AG08396 (cell line): ENCODE data around the gene MFNG.

Source experiments
- DNase-seq: peaks from one replicate; pipeline ENCODE4 v3.0.0; 2012; ENCODE audit warnings: low spot score, mixed read lengths

Gene MFNG

GRCh38 chr22:37493979-37494378 lies 7.8 kb upstream of the MFNG start:
- no peak for DNase-seq

GRCh38 chr22:37492428-37493344 lies 6.5 kb upstream of the MFNG start:
- peak; percentile 75 for DNase-seq

DNA sequence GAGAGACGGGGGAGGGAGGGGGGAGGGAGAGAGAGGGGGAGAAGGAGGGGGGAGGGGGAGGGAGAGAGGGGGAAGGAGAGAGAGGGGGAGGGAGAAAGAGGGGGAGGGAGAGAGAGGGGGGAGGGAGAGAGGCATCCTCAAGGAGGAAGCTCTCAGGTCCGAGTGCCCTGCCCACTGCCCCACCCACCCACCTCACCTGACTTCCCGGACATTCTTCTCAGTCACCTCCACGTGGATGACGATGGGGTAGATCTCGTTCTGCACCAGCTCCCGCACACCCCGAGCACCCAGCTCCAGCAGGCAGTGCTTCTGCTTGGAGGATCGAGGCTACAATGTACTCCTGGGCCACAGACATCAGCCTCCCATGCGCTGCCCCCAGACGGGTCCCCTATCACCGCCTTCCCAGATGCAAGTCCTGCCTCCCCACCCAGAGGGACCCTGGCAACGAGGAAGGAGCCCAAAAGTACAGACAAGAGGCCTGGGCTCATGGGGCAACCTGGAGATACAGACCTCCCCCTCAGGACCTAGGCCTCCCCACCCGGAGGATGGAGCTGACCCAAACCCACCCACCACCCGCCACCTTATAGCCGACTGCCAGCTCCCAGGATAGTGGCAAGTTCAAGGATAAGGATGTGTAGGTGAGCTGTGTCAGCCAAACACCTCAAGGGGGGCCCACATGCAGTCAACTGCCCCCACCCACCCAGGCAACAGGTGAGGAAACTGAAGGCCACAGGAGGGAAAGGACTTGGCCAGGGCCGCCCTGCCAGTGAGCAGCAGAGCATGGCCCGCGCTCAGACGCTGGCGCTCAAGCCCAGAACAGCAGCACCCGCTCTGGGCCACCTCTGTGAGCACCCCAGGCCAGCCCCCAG lies 5.6 kb upstream of the MFNG start:
- no peak for DNase-seq

DNA sequence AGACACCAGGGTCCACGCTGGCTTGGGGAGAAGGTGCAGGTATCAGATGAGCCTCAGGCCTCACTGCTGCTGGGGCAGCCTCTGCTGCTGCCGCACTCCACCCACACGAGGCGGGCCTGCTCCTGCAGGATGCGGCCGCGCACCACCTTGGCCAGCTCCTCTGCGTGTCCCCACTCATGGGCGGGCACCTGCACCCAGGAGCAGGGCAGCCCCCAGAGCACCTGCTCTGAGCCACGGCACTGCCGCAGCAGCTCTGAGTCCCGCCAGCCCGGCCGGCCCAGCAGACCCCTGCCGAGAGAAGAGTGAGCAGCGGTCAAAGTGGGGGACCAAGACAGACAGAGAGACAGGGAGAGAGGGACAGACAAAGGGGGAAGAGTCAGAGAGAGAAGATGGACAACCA lies 4.9 kb upstream of the MFNG start:
- DNase-seq, result no peak

GRCh38 chr22:37489983-37490382 lies 3.8 kb upstream of the MFNG start:
- no peak for DNase-seq

- DNase-seq, result no peak
Measured at GRCh38 chr22:37488337-37489135, 2.4 kb upstream of the MFNG start.

GRCh38 chr22:37487571-37487970 lies 1.4 kb upstream of the MFNG start:
- no peak for DNase-seq

- DNase-seq, result no peak
Measured at GRCh38 chr22:37487129-37487528, 945 bp upstream of the MFNG start.

DNA sequence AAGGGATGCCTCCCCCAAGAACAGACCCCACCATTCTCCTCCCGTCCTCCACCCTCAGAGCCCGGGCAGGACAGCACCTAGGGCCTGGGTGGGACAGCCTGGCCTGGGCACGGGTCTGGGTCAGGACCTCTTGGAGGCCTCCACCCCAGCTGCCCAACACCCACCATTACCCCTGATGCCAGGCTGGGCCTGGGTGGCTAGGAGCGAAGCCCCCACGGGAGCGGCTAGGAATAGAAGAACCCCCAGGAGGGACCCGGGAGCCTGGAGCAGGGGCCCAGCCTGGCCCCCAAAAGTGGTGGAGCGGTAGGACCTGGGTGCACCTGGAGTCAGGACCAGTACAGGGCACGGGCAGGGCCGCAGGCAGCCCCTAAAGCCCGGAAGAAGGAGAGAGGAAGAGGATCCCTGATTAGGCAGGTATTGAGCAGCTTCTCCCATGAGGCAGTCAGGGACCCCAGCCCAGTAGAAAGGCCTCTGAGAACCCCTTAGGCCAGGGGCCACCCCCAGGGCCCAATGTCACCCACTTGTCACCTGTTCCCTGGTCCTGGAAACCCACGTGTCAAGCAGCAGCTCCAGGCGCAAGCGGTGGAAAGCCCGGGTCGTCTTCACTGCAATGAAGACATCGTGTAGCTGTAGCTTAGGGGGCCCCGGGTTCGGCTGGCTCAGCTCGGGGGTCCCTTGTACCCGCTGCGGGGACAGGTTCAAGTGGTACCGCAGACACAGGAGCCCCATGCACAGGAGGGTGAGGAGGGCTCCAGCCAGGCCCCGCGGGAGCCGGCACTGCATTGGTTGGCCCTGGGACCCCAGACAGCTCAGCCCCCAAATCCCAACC lies 575 bp downstream of the MFNG start:
- no peak for DNase-seq

GRCh38 chr22:37484480-37485394 lies 1.4 kb downstream of the MFNG start:
- DNase-seq, result no peak

DNA sequence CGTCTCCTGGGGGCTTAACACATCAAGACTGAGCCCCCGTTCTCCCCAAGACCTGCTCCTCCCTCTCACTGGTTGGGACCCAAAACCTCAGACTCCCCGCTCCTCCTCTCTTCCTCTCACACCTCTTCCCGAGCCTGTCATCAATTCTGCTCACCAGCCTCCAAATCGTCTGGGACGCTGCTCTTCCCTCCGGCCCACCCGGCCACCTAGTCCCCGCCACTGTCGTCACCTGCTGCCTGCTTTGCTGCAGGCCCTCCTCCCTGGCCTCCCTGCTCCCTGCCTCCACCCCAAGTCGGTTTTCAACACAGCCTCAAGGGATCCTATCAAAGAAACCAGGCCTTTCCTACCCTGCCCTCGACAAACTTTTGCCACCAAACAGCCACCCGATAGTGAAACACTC lies 3.1 kb downstream of the MFNG start:
- no peak for DNase-seq

- no peak for DNase-seq
Measured at GRCh38 chr22:37482244-37482643, 3.9 kb downstream of the MFNG start.

DNA sequence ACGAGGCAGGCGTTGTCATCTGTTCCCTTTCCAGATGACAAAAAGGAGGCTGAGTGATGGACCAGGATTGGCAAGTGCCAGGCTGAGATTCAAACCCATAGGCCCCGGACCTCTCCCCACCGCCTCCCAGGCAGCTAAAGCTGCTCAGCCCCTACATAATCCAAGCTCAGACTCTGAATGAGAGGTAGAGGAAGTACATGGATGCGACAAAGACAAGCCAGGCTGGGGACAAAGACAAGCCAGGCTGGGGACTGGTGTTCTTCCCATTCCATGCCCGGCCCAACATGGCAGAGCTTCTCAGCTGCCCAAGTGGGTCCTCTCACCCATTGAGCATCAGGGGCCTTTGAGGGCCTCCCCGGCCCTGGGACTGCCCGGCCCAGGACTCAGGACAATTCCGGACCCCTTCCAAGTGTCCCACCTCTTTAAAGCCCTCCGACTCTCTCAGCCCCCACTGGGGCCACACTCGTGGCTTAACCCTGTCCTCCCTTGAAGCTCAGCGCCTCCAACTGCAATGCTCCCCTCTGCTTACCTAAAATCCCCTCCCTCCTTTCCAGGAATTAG lies 4.8 kb downstream of the MFNG start:
- DNase-seq, result no peak

DNA sequence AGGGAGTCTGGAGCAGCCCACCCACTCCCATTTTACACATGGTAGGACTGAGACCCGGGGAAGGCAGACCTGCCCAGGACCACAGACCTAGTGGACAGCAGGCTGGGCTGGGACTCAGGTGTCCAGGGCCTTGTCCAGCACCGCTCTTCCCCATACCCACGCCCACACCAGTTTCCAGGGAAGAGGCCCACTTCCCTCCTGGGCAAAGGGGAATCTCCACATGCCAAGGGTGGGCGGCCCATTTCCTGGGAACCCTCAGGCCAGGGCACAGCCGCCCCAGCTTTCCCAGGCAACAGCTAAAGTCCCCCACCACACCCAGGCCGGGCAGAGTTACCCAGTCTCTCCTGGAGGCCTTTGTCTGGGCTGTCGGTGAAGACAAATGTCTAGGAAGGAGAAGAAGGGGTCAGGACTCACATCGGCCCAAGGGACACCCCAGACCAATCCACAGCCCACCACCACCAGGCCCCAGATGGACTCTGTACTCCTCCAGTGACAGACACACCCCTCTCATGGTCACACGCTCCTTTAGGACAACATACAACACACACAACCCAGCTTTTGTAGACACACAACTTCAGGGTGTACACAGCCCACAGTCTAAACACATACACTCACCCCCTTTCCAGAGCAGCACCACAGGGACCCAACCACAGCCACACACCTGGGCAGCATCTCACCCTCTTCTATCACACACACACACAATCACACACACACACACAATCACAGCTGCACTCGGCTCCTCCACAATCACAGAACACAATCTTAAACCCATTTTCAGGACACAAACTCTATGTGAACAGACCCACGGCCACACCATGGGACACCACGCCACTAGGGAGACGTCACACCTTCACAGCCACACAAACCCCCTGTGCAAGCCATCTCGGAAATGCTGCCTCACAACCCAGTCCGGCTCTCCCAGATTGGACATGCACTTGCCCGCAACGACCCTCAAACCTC lies 5.5 kb downstream of the MFNG start:
- DNase-seq, result no peak

- no peak for DNase-seq
Measured at GRCh38 chr22:37479196-37479595, 7.0 kb downstream of the MFNG start.

GRCh38 chr22:37476389-37477329 lies 9.5 kb downstream of the MFNG start:
- DNase-seq, result no peak

- DNase-seq, result no peak
Measured at GRCh38 chr22:37474447-37475090, 11.6 kb downstream of the MFNG start.
